Measurements from ENCODE around the gene CCDC7. TPM values are rescaled to one million over a fixed set of nuclear protein-coding genes. Genes with fewer than 3 reads are reported as not detected.

The CCDC7 gene
- total and polyA plus RNA-seq, 2 experiments from 2014 or later, result 0.83 to 1.6 TPM

DNA sequence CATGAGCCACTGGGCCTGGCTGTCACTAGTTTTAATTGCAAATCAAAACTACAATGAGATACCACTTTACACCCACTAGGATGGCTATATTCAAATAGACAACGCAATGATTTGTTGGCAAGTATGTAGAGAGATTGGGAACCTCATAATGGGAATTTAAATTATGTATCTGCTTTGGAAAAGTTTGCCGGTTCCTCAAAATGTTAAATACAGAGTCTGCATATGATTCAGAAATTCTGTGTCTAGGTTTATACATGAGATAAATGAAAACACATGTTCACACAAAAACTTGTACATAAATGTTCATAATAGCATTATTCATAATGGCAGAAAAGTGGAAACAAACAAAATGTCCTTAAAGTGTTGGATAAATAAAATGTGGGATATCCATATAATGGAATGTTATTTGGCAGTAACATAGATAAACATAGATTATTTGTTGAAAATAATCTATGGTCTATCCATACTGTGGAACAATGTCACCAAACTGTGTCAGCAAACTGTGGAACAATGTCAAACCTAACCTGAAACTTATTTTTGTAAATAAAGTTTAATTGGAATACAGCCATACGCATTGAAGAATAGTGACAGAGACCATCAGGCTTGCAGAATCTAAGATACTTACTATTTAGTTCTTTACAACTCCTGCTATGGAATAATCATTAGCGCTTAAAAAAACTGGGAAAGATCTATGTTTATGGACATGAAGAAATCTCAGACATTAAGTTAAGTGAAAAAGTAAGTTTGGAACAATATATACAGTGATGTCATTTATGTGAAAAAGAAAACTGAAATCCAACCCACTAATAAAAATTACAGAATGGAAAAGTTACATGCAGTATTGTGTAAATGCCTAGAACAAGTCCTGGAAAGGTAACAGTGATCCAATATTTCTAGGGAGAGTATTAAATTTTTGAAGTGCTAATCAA lies 70.9 kb downstream of the CCDC7 start (continued):
- TF ChIP-seq, protein P1, sequence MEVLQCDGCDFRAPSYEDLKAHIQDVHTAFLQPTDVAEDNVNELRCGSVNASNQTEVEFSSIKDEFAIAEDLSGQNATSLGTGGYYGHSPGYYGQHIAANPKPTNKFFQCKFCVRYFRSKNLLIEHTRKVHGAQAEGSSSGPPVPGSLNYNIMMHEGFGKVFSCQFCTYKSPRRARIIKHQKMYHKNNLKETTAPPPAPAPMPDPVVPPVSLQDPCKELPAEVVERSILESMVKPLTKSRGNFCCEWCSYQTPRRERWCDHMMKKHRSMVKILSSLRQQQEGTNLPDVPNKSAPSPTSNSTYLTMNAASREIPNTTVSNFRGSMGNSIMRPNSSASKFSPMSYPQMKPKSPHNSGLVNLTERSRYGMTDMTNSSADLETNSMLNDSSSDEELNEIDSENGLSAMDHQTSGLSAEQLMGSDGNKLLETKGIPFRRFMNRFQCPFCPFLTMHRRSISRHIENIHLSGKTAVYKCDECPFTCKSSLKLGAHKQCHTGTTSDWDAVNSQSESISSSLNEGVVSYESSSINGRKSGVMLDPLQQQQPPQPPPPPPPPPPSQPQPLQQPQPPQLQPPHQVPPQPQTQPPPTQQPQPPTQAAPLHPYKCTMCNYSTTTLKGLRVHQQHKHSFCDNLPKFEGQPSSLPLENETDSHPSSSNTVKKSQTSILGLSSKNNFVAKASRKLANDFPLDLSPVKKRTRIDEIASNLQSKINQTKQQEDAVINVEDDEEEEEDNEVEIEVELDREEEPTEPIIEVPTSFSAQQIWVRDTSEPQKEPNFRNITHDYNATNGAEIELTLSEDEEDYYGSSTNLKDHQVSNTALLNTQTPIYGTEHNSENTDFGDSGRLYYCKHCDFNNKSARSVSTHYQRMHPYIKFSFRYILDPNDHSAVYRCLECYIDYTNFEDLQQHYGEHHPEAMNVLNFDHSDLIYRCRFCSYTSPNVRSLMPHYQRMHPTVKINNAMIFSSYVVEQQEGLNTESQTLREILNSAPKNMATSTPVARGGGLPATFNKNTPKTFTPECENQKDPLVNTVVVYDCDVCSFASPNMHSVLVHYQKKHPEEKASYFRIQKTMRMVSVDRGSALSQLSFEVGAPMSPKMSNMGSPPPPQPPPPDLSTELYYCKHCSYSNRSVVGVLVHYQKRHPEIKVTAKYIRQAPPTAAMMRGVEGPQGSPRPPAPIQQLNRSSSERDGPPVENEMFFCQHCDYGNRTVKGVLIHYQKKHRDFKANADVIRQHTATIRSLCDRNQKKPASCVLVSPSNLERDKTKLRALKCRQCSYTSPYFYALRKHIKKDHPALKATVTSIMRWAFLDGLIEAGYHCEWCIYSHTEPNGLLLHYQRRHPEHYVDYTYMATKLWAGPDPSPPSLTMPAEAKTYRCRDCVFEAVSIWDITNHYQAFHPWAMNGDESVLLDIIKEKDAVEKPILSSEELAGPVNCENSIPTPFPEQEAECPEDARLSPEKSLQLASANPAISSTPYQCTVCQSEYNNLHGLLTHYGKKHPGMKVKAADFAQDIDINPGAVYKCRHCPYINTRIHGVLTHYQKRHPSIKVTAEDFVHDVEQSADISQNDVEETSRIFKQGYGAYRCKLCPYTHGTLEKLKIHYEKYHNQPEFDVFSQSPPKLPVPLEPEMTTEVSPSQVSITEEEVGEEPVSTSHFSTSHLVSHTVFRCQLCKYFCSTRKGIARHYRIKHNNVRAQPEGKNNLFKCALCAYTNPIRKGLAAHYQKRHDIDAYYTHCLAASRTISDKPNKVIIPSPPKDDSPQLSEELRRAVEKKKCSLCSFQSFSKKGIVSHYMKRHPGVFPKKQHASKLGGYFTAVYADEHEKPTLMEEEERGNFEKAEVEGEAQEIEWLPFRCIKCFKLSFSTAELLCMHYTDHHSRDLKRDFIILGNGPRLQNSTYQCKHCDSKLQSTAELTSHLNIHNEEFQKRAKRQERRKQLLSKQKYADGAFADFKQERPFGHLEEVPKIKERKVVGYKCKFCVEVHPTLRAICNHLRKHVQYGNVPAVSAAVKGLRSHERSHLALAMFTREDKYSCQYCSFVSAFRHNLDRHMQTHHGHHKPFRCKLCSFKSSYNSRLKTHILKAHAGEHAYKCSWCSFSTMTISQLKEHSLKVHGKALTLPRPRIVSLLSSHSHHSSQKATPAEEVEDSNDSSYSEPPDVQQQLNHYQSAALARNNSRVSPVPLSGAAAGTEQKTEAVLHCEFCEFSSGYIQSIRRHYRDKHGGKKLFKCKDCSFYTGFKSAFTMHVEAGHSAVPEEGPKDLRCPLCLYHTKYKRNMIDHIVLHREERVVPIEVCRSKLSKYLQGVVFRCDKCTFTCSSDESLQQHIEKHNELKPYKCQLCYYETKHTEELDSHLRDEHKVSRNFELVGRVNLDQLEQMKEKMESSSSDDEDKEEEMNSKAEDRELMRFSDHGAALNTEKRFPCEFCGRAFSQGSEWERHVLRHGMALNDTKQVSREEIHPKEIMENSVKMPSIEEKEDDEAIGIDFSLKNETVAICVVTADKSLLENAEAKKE (CRISPR knock-in tag; IDR thresholded peaks at IDR 0.05), result no peak
- TF ChIP-seq POLR2AphosphoS5 (IDR thresholded peaks at IDR 0.05; ENCODE audit: low read depth) (no peak), EZH2phosphoT487 (IDR thresholded peaks at IDR 0.05; ENCODE audit: unreplicated experiment) (no peak)

DNA sequence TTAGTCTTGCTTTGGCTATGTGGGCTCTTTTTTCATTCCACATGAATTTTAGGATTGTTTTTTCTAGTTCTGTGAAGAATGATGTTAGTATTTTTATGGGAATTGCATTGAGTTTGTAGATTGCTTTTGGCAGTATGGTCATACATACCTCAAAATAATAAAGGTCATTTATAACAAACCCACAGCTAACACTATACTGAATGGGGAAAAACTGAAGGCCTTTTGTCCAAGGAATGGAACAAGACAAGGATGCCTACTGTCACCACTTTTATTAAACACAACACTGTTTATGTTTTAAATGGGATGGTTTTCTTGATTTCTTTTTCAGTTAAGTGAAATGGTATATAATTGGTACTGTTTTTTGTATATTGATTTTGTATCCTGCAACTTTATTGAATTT lies 84.3 kb downstream of the CCDC7 start:
- H3K27me3 ChIP-seq (ENCODE audit: insufficient read depth), result no peaks in the 10 kb centered on the region
- ATAC-seq, result no peak
- 0 out of 2 replicates have a peak, but pooled peaks cover 5% of the 10 kb centered on the region for H3K9me2 ChIP-seq (ENCODE audit: insufficient read depth)
- TF ChIP-seq CTCF (conservative IDR thresholded peaks at IDR 0.05; ENCODE audit: low read depth in 2 of 2), result no peak
- TF ChIP-seq STAT1 (IDR thresholded peaks at IDR 0.05; ENCODE audit: unreplicated experiment), result no peak
- TF ChIP-seq ZNF114 (CRISPR knock-in tag; IDR thresholded peaks at IDR 0.05), result no peak
- TF ChIP-seq ZNF331 (CRISPR knock-in tag; IDR thresholded peaks at IDR 0.05; ENCODE audit: low read depth), result no peak
- no peak for TF ChIP-seq POLR2AphosphoS5 (IDR thresholded peaks at IDR 0.05; ENCODE audit: low read depth)
- TF ChIP-seq EZH2phosphoT487 (IDR thresholded peaks at IDR 0.05; ENCODE audit: unreplicated experiment), result no peak
- no peak for TF ChIP-seq EZH2 (IDR thresholded peaks at IDR 0.05; ENCODE audit: low read depth, unreplicated experiment)
- H3K4me2 ChIP-seq, result no peak overlapping the region
- H2AFZ ChIP-seq, result no peak overlapping the region
- no peaks in the 10 kb centered on the region for H3K79me2 ChIP-seq (replicated peaks; ENCODE audit: insufficient read depth)
- peaks cover 9% of the 10 kb centered on the region for H3K9me3 Mint-ChIP-seq
- H3K4me3 Mint-ChIP-seq, result no peak overlapping the region
- H3K36me3 ChIP-seq (ENCODE audit: insufficient read depth), result no peaks in the 10 kb centered on the region
- H3K4me1 Mint-ChIP-seq, result no peaks in the 10 kb centered on the region; the same call in 2 of the 3 replicates
- DNase-seq (ENCODE audit: low spot score), result no peak
- no peaks in the 10 kb centered on the region for H3K4me1 ChIP-seq (ENCODE audit: insufficient read depth)
- H3K36me3 Mint-ChIP-seq (ENCODE audit: low read depth), result peaks cover 5% of the 10 kb centered on the region; the same call in 2 of the 3 replicates
- no peaks in the 10 kb centered on the region for H4K20me1 ChIP-seq (replicated peaks; ENCODE audit: insufficient read depth)
- H3K4me3 ChIP-seq, result no peak overlapping the region
- no peak overlapping the region for H3K27ac Mint-ChIP-seq
- H3K27me3 Mint-ChIP-seq (ENCODE audit: insufficient read depth, low read depth, poor library complexity), result no peaks in the 10 kb centered on the region
- no peaks in the 10 kb centered on the region for H3F3A ChIP-seq (replicated peaks; ENCODE audit: low read depth)
- H3K27ac ChIP-seq (ENCODE audit: low read depth), result no peak overlapping the region

Measured in GM23338 (cell line).